Tibial nerve (tissue), 4 donors: ENCODE measurements around the gene TIRAP. TPM values are rescaled to one million over a fixed set of nuclear protein-coding genes. Genes with fewer than 3 reads are reported as not detected.

Experiments
- DNase-seq, 2 donors: peaks; one replicate each; pipeline ENCODE4 v3.0.0-alpha.2; 2019; ENCODE audit warnings: low spot score in 2 of 2
- H3K27ac ChIP-seq, 4 donors: fragments of 200-600 bp; sonication (generic) in 3 of 4; one replicate each; pipeline ENCODE4 v1.5.1; 2017 to 2019; ENCODE audit warnings: mild to moderate bottlenecking in 1 of 4
- H3K27me3 ChIP-seq, 2 donors: fragments of 200-600 bp; sonication (generic) in 1 of 2; one replicate each; pipeline versions ENCODE4 v1.5.1 to v1.6.0; 2017 to 2019
- H3K36me3 ChIP-seq, 3 donors: fragments of 200-600 bp; sonication (generic); one replicate each; pipeline ENCODE4 v1.5.1; 2018 to 2019
- H3K4me1 ChIP-seq, 4 donors: fragments of 200-600 bp; sonication (generic) in 3 of 4; one replicate each; pipeline ENCODE4 v1.5.1; 2017 to 2019
- H3K4me3 ChIP-seq, 4 donors: fragments of 200-600 bp; sonication (generic) in 3 of 4; one replicate each; pipeline ENCODE4 v1.5.1; 2017 to 2019; ENCODE audit warnings: mild to moderate bottlenecking in 1 of 4, moderate library complexity in 1 of 4
- H3K9me3 ChIP-seq, 4 donors: fragments of 200-600 bp; sonication (generic) in 3 of 4; one replicate each; pipeline ENCODE4 v1.5.1; 2017 to 2019
- CTCF ChIP-seq, 5 experiments: fragments of 200-600 bp in 3 of 5; fragments of 450-650 bp in 2 of 5; sonication (generic) in 3 of 5; IDR thresholded peaks; one replicate each; pipeline ENCODE4 v1.5.1; 2016 to 2019; ENCODE audit warnings: antibody characterized with exemption in 5 of 5, mild to moderate bottlenecking in 3 of 5, moderate library complexity in 2 of 5
- EP300 ChIP-seq, 2 donors: sonication (generic); formaldehyde crosslinking; IDR thresholded peaks; one replicate each; pipeline ENCODE4 v1.6.1; 2017; ENCODE audit warnings: antibody characterized with exemption in 2 of 2, mild to moderate bottlenecking in 1 of 2
- POLR2A ChIP-seq, 2 donors: fragments of 450-650 bp; IDR thresholded peaks; one replicate each; pipeline ENCODE4 v1.6.1; 2017; ENCODE audit warnings: antibody characterized with exemption in 2 of 2, mild to moderate bottlenecking in 2 of 2, moderate library complexity in 2 of 2
- WGBS, 2 donors: methylation state at CpG; one replicate each; pipeline ENCODE4 v1.1.5; 2018; 5-methylcytosine and 5-hydroxymethylcytosine counted together
- total RNA-seq, 4 donors: library from RNA; depleted of rRNA; stranded (reverse); fragments of >200 nt; gene quantifications; one replicate each; pipeline ENCODE4 v1.1.0, GENCODE V29; 2016

The TIRAP gene
- total RNA-seq, 4 donors from 2014 or later, result 13.8 to 16.3 (median 14.6) TPM

GRCh38 chr11:126333142-126333541 lies 50.2 kb downstream of the TIRAP start:
- no peak for TF ChIP-seq POLR2A (IDR thresholded peaks at IDR 0.05)
- TF ChIP-seq CTCF (IDR thresholded peaks at IDR 0.05), result no peak
- TF ChIP-seq EP300 (IDR thresholded peaks at IDR 0.05), result no peak
- H3K27ac ChIP-seq, result no peak overlapping the region
- H3K9me3 ChIP-seq, result no peaks in the 10 kb centered on the region
- peaks cover 0 to 52% (median 9%) of the 10 kb centered on the region in 4 donors for H3K4me1 ChIP-seq
- no peak for DNase-seq
- peaks cover 0 to 29% (median 0%) of the 10 kb centered on the region in 3 donors for H3K36me3 ChIP-seq
- no peaks in the 10 kb centered on the region for H3K27me3 ChIP-seq
- 91 to 98% methylated on average over 7 of the region's 7 CpGs for WGBS, 2 donors
- no peak overlapping the region for H3K4me3 ChIP-seq

- no peak overlapping the region for H3K4me3 ChIP-seq
- no peak overlapping the region for H3K27ac ChIP-seq
- peaks cover 0 to 37% (median 0%) of the 10 kb centered on the region in 3 donors for H3K36me3 ChIP-seq
- no peak for DNase-seq
- no peaks in the 10 kb centered on the region for H3K27me3 ChIP-seq
- WGBS, 2 donors, result 87 to 94% methylated on average over 6 of the region's 6 CpGs
- no peaks in the 10 kb centered on the region for H3K9me3 ChIP-seq
- no peak for TF ChIP-seq CTCF (IDR thresholded peaks at IDR 0.05)
- TF ChIP-seq POLR2A (IDR thresholded peaks at IDR 0.05), result no peak
- no peak for TF ChIP-seq EP300 (IDR thresholded peaks at IDR 0.05)
- peaks cover 0 to 48% (median 10%) of the 10 kb centered on the region in 4 donors for H3K4me1 ChIP-seq
Measured at GRCh38 chr11:126334659-126335462, 52.0 kb downstream of the TIRAP start.

- no peak for DNase-seq
- no peaks in the 10 kb centered on the region for H3K9me3 ChIP-seq
- TF ChIP-seq EP300 (IDR thresholded peaks at IDR 0.05), result no peak
- no peak for TF ChIP-seq POLR2A (IDR thresholded peaks at IDR 0.05)
- no peak for TF ChIP-seq CTCF (IDR thresholded peaks at IDR 0.05)
- peaks cover 0 to 48% (median 11%) of the 10 kb centered on the region in 4 donors for H3K4me1 ChIP-seq
- WGBS, 2 donors, result 85 to 92% methylated on average over 5 of the region's 5 CpGs
- no peak overlapping the region for H3K4me3 ChIP-seq
- peaks cover 0 to 37% (median 0%) of the 10 kb centered on the region in 3 donors for H3K36me3 ChIP-seq
- H3K27me3 ChIP-seq, result no peaks in the 10 kb centered on the region
- no peak overlapping the region for H3K27ac ChIP-seq
Measured at GRCh38 chr11:126335463-126335760, 52.5 kb downstream of the TIRAP start.

- Histone ChIP-seq H3K9me3 (no peaks in the 10 kb centered on the region), H3K27me3 (no peaks in the 10 kb centered on the region), H3K4me3 (no peak overlapping the region), H3K27ac (no peak overlapping the region), H3K36me3 (peaks cover 0 to 36% (median 0%) of the 10 kb centered on the region in 3 donors), H3K4me1 (peaks cover 0 to 54% (median 16%) of the 10 kb centered on the region in 4 donors)
- TF ChIP-seq EP300 (IDR thresholded peaks at IDR 0.05) (no peak), POLR2A (IDR thresholded peaks at IDR 0.05) (no peak), CTCF (IDR thresholded peaks at IDR 0.05) (no peak)
- WGBS, 2 donors, result 82 to 85% methylated on average over 8 of the region's 8 CpGs
- no peak for DNase-seq
Measured at GRCh38 chr11:126336138-126336541, 53.2 kb downstream of the TIRAP start.

GRCh38 chr11:126336671-126337101 lies 53.8 kb downstream of the TIRAP start:
- Histone ChIP-seq H3K4me3 (no peak overlapping the region), H3K27me3 (no peaks in the 10 kb centered on the region), H3K36me3 (peaks cover 0 to 30% (median 0%) of the 10 kb centered on the region in 3 donors), H3K27ac (no peak overlapping the region), H3K4me1 (peaks cover 0 to 54% (median 20%) of the 10 kb centered on the region in 4 donors), H3K9me3 (no peaks in the 10 kb centered on the region)
- no peak for DNase-seq
- 58 to 75% methylated on average over 7 to 8 of the region's 9 CpGs for WGBS, 2 donors
- TF ChIP-seq CTCF (IDR thresholded peaks at IDR 0.05) (no peak), POLR2A (IDR thresholded peaks at IDR 0.05) (no peak), EP300 (IDR thresholded peaks at IDR 0.05) (no peak)
